H9 (cell line): ENCODE measurements around the gene ACADL. TPM values are rescaled to one million over a fixed set of nuclear protein-coding genes. Genes with fewer than 3 reads are reported as not detected.

Experiments
- DNase-seq: peaks from one replicate; pipeline ENCODE4 v3.0.0-alpha.2; 2017
- H2AFZ ChIP-seq: one replicate; pipeline ENCODE4 v1.6.1; 2013; ENCODE audit warnings: mild to moderate bottlenecking, low read length, control low read depth, moderate library complexity
- H2AK5ac ChIP-seq: 2 replicates; pipeline ENCODE4 v1.6.1; 2013; ENCODE audit warnings: low read length, control low read depth, mixed read lengths; ENCODE audit not compliant: insufficient read length
- H2BK120ac ChIP-seq: one replicate; pipeline ENCODE4 v1.6.1; 2013; ENCODE audit warnings: low read depth, mild to moderate bottlenecking, low read length, control low read depth, inconsistent platforms; ENCODE audit not compliant: poor library complexity, severe bottlenecking
- H2BK12ac ChIP-seq: 2 replicates; pipeline ENCODE4 v1.6.1; 2013; ENCODE audit warnings: low read length, control low read depth, mixed read lengths, low read depth; ENCODE audit not compliant: insufficient read length
- H2BK15ac ChIP-seq: 2 replicates; pipeline ENCODE4 v1.6.1; 2013; ENCODE audit warnings: low read depth, low read length, control low read depth
- H2BK20ac ChIP-seq: one replicate; pipeline ENCODE4 v1.6.1; 2013; ENCODE audit warnings: low read depth, mild to moderate bottlenecking, low read length, control low read depth, inconsistent platforms; ENCODE audit not compliant: poor library complexity, severe bottlenecking
- H2BK5ac ChIP-seq: 2 replicates; pipeline ENCODE4 v1.6.1; 2013; ENCODE audit warnings: low read length, control low read depth, mixed read lengths; ENCODE audit not compliant: insufficient read length
- H3K14ac ChIP-seq: 2 replicates; pipeline ENCODE4 v1.6.1; 2013; ENCODE audit warnings: low read length, control low read depth; ENCODE audit not compliant: insufficient read depth
- H3K18ac ChIP-seq: 2 replicates; pipeline ENCODE4 v1.6.1; 2013; ENCODE audit warnings: low read depth, mild to moderate bottlenecking, mixed read lengths, low read length, control low read depth; ENCODE audit not compliant: insufficient read length
- H3K23ac ChIP-seq: 2 replicates; pipeline ENCODE4 v1.6.1; 2013; ENCODE audit warnings: low read length, control low read depth, mixed read lengths, low read depth; ENCODE audit not compliant: insufficient read length
- H3K23me2 ChIP-seq: 2 replicates; pipeline ENCODE4 v1.6.1; 2013; ENCODE audit warnings: low read depth, mild to moderate bottlenecking, mixed read lengths, low read length, control low read depth; ENCODE audit not compliant: insufficient read length, poor library complexity, severe bottlenecking
- H3K27ac ChIP-seq: 2 replicates; pipeline ENCODE4 v1.5.1; 2013; ENCODE audit warnings: low read length, control low read depth, mixed read lengths, low read depth; ENCODE audit not compliant: insufficient read length
- H3K27me3 ChIP-seq: 2 replicates; pipeline ENCODE4 v1.6.1; 2013; ENCODE audit warnings: low read length, control low read depth, inconsistent platforms; ENCODE audit not compliant: insufficient read depth
- H3K4ac ChIP-seq: 2 replicates; pipeline ENCODE4 v1.6.1; 2013; ENCODE audit warnings: low read depth, mild to moderate bottlenecking, control low read depth, inconsistent platforms, low read length, moderate library complexity
- H3K4me1 ChIP-seq: 2 replicates; pipeline ENCODE4 v1.6.1; 2013; ENCODE audit warnings: low read length, control low read depth, inconsistent platforms; ENCODE audit not compliant: insufficient read depth
- H3K4me2 ChIP-seq: 2 replicates; pipeline ENCODE4 v1.6.1; 2013; ENCODE audit warnings: low read length, control low read depth, mixed read lengths; ENCODE audit not compliant: insufficient read length, insufficient read depth
- H3K56ac ChIP-seq: 2 replicates; pipeline ENCODE4 v1.6.1; 2013; ENCODE audit warnings: low read depth, mild to moderate bottlenecking, mixed read lengths, low read length, control low read depth; ENCODE audit not compliant: insufficient read length
- H3K79me1 ChIP-seq: 2 replicates; pipeline ENCODE4 v1.6.1; 2013; ENCODE audit warnings: low read depth, mild to moderate bottlenecking, moderate library complexity, low read length, control low read depth, inconsistent platforms; ENCODE audit not compliant: insufficient read depth, poor library complexity, severe bottlenecking
- H3K79me2 ChIP-seq: 2 replicates; pipeline ENCODE4 v1.6.1; 2013; ENCODE audit warnings: low read length, control low read depth, inconsistent platforms; ENCODE audit not compliant: insufficient read depth
- H3K9ac ChIP-seq: 2 replicates; pipeline ENCODE4 v1.6.1; 2013; ENCODE audit warnings: low read length, control low read depth, mixed read lengths; ENCODE audit not compliant: insufficient read length; ENCODE audit errors: extremely low read depth
- H3K9me3 ChIP-seq: one replicate; pipeline ENCODE4 v1.6.1; 2013; ENCODE audit warnings: low read depth, low read length, inconsistent platforms; ENCODE audit not compliant: control insufficient read depth
- H3T11ph ChIP-seq: one replicate; pipeline ENCODE4 v1.6.1; 2013; ENCODE audit warnings: mild to moderate bottlenecking, low read length, control low read depth, inconsistent platforms
- H4K20me1 ChIP-seq: one replicate; pipeline ENCODE4 v1.6.1; 2013; ENCODE audit not compliant: control insufficient read depth, insufficient read length, insufficient read depth
- H4K5ac ChIP-seq: 2 replicates; pipeline ENCODE4 v1.6.1; 2013; ENCODE audit warnings: low read depth, mild to moderate bottlenecking, mixed read lengths, low read length, control low read depth; ENCODE audit not compliant: insufficient read length
- H4K8ac ChIP-seq: replicated peaks from 2 replicates; pipeline ENCODE4 v1.6.1; 2013; ENCODE audit warnings: low read length, control low read depth, mixed read lengths, low read depth; ENCODE audit not compliant: insufficient read length
- H4K91ac ChIP-seq: 2 replicates; pipeline ENCODE4 v1.6.1; 2013; ENCODE audit warnings: low read depth, mild to moderate bottlenecking, moderate library complexity, mixed read lengths, low read length, control low read depth; ENCODE audit not compliant: insufficient read length
- H3K27ac Mint-ChIP-seq, 3 experiments: 2 replicates in 2 of 3; 3 replicates in 1 of 3; pipeline ENCODE4 v1.8.0; 2020 to 2021; ENCODE audit warnings: mixed read lengths in 3 of 3, mild to moderate bottlenecking in 1 of 3, moderate library complexity in 1 of 3
- H3K27me3 Mint-ChIP-seq: 2 replicates; pipeline ENCODE4 v1.8.0; 2021; ENCODE audit warnings: low read depth, mild to moderate bottlenecking, moderate library complexity, mixed read lengths
- H3K36me3 Mint-ChIP-seq, 3 experiments: 2 replicates in 2 of 3; 3 replicates in 1 of 3; pipeline ENCODE4 v1.8.0; 2020 to 2021; ENCODE audit warnings: low read depth in 3 of 3, mixed read lengths in 3 of 3; ENCODE audit not compliant: insufficient read depth in 1 of 3
- H3K4me1 Mint-ChIP-seq, 2 experiments: 2 replicates each; pipeline ENCODE4 v1.8.0; 2020; ENCODE audit warnings: mixed read lengths in 2 of 2
- H3K4me3 Mint-ChIP-seq, 2 experiments: 2 replicates in 1 of 2; 3 replicates in 1 of 2; pipeline ENCODE4 v1.8.0; 2020 to 2021; ENCODE audit warnings: mild to moderate bottlenecking in 2 of 2, mixed read lengths in 2 of 2, moderate library complexity in 1 of 2
- H3K9me3 Mint-ChIP-seq, 2 experiments: 2 replicates in 1 of 2; 3 replicates in 1 of 2; pipeline ENCODE4 v1.8.0; 2020; ENCODE audit warnings: mild to moderate bottlenecking in 2 of 2, mixed read lengths in 2 of 2, moderate library complexity in 1 of 2
- WGBS: extraction: QIAGEN DNeasy Blood & Tissue Kit; methylation state at CpG from one replicate; pipeline ENCODE4 v1.1.7; 2013; ENCODE audit warnings: missing lambda C conversion rate, low lambda C conversion rate, mixed read lengths; ENCODE audit not compliant: insufficient read length; ENCODE audit errors: extremely low coverage; 5-methylcytosine and 5-hydroxymethylcytosine counted together
- total RNA-seq: library from RNA; stranded (reverse); gene quantifications from 2 replicates; pipeline ENCODE4 v1.2.1, GENCODE V29; 2021
- TF ChIP-seq, protein P1 (sequence below): fragments of 200-600 bp; sonication (generic); conservative IDR thresholded peaks from 3 replicates; pipeline ENCODE4 v1.8.0; 2021; ENCODE audit warnings: antibody characterized with exemption, mild to moderate bottlenecking

Gene ACADL
- total RNA-seq, 1 experiment from 2014 or later = 0.26 TPM

DNA sequence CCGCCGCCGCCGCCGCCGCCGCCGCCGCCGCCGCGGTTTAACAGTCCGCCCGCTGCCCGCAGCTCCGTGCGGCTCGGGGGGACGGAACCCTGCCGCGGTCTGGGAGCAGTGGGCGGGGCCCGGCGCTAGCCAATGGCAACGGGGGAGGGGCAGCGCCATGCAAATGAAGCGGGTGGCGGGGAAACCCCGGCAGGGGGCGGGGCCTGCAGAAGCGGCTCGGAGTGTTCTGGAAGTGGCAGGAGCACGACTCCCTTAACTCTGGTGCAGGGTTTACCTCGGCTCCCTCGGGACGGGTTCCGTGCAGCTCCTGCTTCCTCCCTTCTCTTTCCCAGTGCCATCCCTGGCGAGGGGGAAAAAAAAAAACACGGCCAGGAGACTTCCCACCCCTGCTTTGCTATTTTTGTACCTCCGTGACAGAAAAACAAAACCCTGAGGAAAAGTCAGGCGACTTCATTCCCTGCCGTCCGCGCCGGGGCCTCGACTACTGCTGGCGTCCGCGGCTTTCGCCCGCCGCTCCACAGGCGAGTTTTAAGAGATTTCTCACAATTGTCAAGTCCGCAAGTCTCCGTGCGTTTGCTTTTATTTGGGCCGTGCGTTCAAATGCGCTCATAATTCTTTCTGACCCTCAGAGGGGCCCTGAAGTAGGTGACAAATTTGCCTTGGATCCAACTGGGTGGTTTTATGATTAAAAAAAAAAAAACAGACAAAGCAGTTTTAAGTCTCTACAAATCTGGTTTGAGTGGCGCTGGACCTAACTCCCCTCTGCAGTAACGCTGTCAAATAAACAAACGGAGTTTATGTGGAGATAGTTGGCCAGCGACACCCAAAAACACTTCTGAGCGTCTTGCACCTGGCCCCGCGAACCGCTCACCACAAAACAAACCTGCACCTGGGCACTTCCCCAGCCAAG lies 53.7 kb downstream of the ACADL start, which contains the start of gene KANSL1L:
TSS of gene KANSL1L (minus strand) at position 101 of the 910 bp plus-strand sequence. CDS start 16,827 bp downstream, outside the sequence.
- TF ChIP-seq, protein P1, sequence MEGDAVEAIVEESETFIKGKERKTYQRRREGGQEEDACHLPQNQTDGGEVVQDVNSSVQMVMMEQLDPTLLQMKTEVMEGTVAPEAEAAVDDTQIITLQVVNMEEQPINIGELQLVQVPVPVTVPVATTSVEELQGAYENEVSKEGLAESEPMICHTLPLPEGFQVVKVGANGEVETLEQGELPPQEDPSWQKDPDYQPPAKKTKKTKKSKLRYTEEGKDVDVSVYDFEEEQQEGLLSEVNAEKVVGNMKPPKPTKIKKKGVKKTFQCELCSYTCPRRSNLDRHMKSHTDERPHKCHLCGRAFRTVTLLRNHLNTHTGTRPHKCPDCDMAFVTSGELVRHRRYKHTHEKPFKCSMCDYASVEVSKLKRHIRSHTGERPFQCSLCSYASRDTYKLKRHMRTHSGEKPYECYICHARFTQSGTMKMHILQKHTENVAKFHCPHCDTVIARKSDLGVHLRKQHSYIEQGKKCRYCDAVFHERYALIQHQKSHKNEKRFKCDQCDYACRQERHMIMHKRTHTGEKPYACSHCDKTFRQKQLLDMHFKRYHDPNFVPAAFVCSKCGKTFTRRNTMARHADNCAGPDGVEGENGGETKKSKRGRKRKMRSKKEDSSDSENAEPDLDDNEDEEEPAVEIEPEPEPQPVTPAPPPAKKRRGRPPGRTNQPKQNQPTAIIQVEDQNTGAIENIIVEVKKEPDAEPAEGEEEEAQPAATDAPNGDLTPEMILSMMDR = no peak
- peak; percentile 97 for DNase-seq
- no peaks in the 10 kb centered on the region for H3K36me3 Mint-ChIP-seq
- Histone ChIP-seq H3K9me3 (no peaks in the 10 kb centered on the region), H3K27ac (peak within 1 kb of the TSS; percentile 85), H4K8ac (no peak within 1 kb of the TSS), H3K23ac (no peak within 1 kb of the TSS), H2AK5ac (no peak within 1 kb of the TSS), H3T11ph (no peak within 1 kb of the TSS), H3K79me1 (no peaks in the 10 kb centered on the region), H3K23me2 (peaks cover 16% of the 10 kb centered on the region), H4K20me1 (no peaks in the 10 kb centered on the region), H3K18ac (peak within 1 kb of the TSS; percentile 98), H3K79me2 (no peaks in the 10 kb centered on the region), H3K56ac (no peak within 1 kb of the TSS), H3K27me3 (no peaks in the 10 kb centered on the region), H2BK5ac (peak within 1 kb of the TSS; percentile 56), H2AFZ (peak within 1 kb of the TSS; percentile 85), H4K91ac (no peak within 1 kb of the TSS), H3K14ac (peak within 1 kb of the TSS; percentile 96), H4K5ac (peak within 1 kb of the TSS; percentile 13), H3K9ac (peak within 1 kb of the TSS; percentile 93), H2BK12ac (no peak within 1 kb of the TSS), H3K4me1 (no peaks in the 10 kb centered on the region), H3K4ac (no peak within 1 kb of the TSS), H3K4me2 (peak within 1 kb of the TSS; percentile 79), H2BK15ac (no peak within 1 kb of the TSS), H2BK20ac (no peak within 1 kb of the TSS), H2BK120ac (no peak within 1 kb of the TSS)
- H3K9me3 Mint-ChIP-seq = no peaks in the 10 kb centered on the region; a peak in 2 of 5 replicates
- no CpG with 5 or more reads among the region's 67 CpGs for WGBS
- H3K27me3 Mint-ChIP-seq = no peaks in the 10 kb centered on the region
- peak within 1 kb of the TSS; percentile 95 to 97 for H3K4me3 Mint-ChIP-seq
- H3K4me1 Mint-ChIP-seq = peaks cover 22 to 23% of the 10 kb centered on the region in 2 experiments
- H3K27ac Mint-ChIP-seq = peak within 1 kb of the TSS; percentile 99 to 100 (median 99)
